ENCODE results near the gene SCYL3. TPM values are rescaled to one million over a fixed set of nuclear protein-coding genes. Genes with fewer than 3 reads are reported as not detected.

The SCYL3 gene, protein sequence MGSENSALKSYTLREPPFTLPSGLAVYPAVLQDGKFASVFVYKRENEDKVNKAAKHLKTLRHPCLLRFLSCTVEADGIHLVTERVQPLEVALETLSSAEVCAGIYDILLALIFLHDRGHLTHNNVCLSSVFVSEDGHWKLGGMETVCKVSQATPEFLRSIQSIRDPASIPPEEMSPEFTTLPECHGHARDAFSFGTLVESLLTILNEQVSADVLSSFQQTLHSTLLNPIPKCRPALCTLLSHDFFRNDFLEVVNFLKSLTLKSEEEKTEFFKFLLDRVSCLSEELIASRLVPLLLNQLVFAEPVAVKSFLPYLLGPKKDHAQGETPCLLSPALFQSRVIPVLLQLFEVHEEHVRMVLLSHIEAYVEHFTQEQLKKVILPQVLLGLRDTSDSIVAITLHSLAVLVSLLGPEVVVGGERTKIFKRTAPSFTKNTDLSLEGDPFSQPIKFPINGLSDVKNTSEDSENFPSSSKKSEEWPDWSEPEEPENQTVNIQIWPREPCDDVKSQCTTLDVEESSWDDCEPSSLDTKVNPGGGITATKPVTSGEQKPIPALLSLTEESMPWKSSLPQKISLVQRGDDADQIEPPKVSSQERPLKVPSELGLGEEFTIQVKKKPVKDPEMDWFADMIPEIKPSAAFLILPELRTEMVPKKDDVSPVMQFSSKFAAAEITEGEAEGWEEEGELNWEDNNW
- total RNA-seq (2014; rRNA removed; shearing (Covaris generic)) (6.1 and 6.8 TPM in 2 replicates), polyA plus RNA-seq (2016; fragmentation: Nextera tagmentation; extraction: Ambion mirVana) (1.8 and 2.2 TPM in 2 replicates)
- long read RNA-seq, partial matches to known transcripts: 1 of 1 reads
- long read RNA-seq, other reads (novel, unspliced or antisense): 0 of 1 reads

DNA sequence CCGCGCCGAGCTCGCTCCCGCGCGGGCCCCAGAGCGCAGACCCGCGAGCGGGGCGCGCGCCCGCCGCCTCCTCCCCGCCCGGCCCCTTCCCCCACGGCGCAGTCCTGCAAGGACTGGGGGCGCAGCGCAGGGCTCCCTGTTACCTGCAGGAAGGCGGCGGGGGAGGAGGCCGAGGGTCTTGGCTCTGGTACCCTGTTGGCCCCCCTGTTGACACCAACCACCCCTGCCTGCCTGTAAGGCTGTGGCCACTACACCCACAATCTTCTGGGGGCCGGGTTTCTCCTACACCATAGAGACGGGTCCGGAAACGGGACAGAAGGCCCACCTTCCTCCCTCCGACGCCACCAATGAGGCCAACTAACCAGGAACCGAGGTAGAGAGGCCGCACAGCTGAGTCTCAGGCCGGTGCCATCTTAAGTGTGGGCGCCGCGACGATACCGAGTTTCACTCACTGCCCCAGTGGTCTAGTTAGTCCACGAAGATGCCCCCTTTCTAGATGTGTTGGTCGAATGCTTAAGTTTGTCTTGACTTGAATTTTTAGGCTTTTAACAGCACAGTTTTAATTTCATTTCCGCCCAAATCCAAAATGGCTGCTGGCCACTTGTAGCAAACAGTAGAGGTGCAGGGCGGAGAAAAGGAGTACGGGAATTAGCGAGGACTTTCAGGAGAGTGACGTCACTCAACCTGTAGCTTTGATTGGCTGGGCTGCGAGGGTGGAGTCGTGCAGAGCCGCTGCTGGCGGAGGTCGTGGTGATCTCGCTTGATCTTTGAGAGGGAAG lies at the start of gene SCYL3:
TSS of gene SCYL3 (minus strand) at position 252 of the 779 bp plus-strand sequence. CDS start 5,056 bp downstream, outside the sequence.
- Histone ChIP-seq H3K4me3 (peak within 1 kb of the TSS; percentile 85), H3K27me3 (ENCODE audit: insufficient read depth) (no peaks in the 10 kb centered on the region), H3K79me2 (replicated peaks; ENCODE audit: insufficient read depth) (peaks cover 38% of the 10 kb centered on the region), H3F3A (replicated peaks; ENCODE audit: low read depth) (no peaks in the 10 kb centered on the region), H3K27ac (ENCODE audit: low read depth) (peak within 1 kb of the TSS; percentile 63), H2AFZ (peak within 1 kb of the TSS; percentile 72; the same call in 1 of the 2 replicates), H3K4me2 (peak within 1 kb of the TSS; percentile 92), H3K36me3 (ENCODE audit: insufficient read depth) (no peaks in the 10 kb centered on the region), H4K20me1 (replicated peaks; ENCODE audit: insufficient read depth) (0 out of 2 replicates have a peak, but pooled peaks cover under 1% of the 10 kb centered on the region), H3K4me1 (ENCODE audit: insufficient read depth) (peaks cover 21% of the 10 kb centered on the region), H3K9me2 (ENCODE audit: insufficient read depth) (no peaks in the 10 kb centered on the region)
- no peak for TF ChIP-seq NANOG (IDR thresholded peaks at IDR 0.05; ENCODE audit: borderline replicate concordance)
- TF ChIP-seq EZH2phosphoT487 (IDR thresholded peaks at IDR 0.05; ENCODE audit: unreplicated experiment): no peak
- peak; percentile 97 for TF ChIP-seq ETS1 (IDR thresholded peaks at IDR 0.05)
- no peak for TF ChIP-seq EZH2 (IDR thresholded peaks at IDR 0.05; ENCODE audit: low read depth, unreplicated experiment)
- TF ChIP-seq CREB1 (CRISPR knock-in tag; IDR thresholded peaks at IDR 0.05; ENCODE audit: low read depth): peak; percentile 97
- no peak for TF ChIP-seq STAT1 (IDR thresholded peaks at IDR 0.05; ENCODE audit: unreplicated experiment)
- TF ChIP-seq JUNB (IDR thresholded peaks at IDR 0.05; ENCODE audit: unreplicated experiment): no peak
- TF ChIP-seq, protein P1, sequence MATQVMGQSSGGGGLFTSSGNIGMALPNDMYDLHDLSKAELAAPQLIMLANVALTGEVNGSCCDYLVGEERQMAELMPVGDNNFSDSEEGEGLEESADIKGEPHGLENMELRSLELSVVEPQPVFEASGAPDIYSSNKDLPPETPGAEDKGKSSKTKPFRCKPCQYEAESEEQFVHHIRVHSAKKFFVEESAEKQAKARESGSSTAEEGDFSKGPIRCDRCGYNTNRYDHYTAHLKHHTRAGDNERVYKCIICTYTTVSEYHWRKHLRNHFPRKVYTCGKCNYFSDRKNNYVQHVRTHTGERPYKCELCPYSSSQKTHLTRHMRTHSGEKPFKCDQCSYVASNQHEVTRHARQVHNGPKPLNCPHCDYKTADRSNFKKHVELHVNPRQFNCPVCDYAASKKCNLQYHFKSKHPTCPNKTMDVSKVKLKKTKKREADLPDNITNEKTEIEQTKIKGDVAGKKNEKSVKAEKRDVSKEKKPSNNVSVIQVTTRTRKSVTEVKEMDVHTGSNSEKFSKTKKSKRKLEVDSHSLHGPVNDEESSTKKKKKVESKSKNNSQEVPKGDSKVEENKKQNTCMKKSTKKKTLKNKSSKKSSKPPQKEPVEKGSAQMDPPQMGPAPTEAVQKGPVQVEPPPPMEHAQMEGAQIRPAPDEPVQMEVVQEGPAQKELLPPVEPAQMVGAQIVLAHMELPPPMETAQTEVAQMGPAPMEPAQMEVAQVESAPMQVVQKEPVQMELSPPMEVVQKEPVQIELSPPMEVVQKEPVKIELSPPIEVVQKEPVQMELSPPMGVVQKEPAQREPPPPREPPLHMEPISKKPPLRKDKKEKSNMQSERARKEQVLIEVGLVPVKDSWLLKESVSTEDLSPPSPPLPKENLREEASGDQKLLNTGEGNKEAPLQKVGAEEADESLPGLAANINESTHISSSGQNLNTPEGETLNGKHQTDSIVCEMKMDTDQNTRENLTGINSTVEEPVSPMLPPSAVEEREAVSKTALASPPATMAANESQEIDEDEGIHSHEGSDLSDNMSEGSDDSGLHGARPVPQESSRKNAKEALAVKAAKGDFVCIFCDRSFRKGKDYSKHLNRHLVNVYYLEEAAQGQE (IDR thresholded peaks at IDR 0.05; ENCODE audit: unreplicated experiment): no peak
- TF ChIP-seq ZNF331 (CRISPR knock-in tag; IDR thresholded peaks at IDR 0.05; ENCODE audit: low read depth): no peak
- peak; percentile 68 for TF ChIP-seq POLR2AphosphoS5 (IDR thresholded peaks at IDR 0.05; ENCODE audit: low read depth)
- TF ChIP-seq ZNF114 (CRISPR knock-in tag; IDR thresholded peaks at IDR 0.05): peak; percentile 94; the same call in 1 of the 2 replicates
- peak; percentile 98 for DNase-seq (ENCODE audit: low spot score)
- peak within 1 kb of the TSS; percentile 85 for H3K4me3 Mint-ChIP-seq
- peak; percentile 91 for ATAC-seq
- peak within 1 kb of the TSS; percentile 100 for H3K27ac Mint-ChIP-seq
- peaks cover 18% of the 10 kb centered on the region for H3K27me3 Mint-ChIP-seq (ENCODE audit: insufficient read depth, low read depth, poor library complexity)
- H3K4me1 Mint-ChIP-seq: peaks cover 50% of the 10 kb centered on the region
- no peaks in the 10 kb centered on the region for H3K9me3 Mint-ChIP-seq
- H3K36me3 Mint-ChIP-seq (ENCODE audit: low read depth): no peaks in the 10 kb centered on the region
